GM11168 (cell line): ENCODE measurements around the gene COQ4.

Experiments used
- in situ Hi-C: fragments of 300-500 bp; cut with MboI; formaldehyde crosslinking; loops from one replicate; pipeline ENCODE4 v1.12.0; 2022; ENCODE audit warnings: low sequenced_read_pairs; ENCODE audit not compliant: unreplicated experiment

Gene COQ4

DNA sequence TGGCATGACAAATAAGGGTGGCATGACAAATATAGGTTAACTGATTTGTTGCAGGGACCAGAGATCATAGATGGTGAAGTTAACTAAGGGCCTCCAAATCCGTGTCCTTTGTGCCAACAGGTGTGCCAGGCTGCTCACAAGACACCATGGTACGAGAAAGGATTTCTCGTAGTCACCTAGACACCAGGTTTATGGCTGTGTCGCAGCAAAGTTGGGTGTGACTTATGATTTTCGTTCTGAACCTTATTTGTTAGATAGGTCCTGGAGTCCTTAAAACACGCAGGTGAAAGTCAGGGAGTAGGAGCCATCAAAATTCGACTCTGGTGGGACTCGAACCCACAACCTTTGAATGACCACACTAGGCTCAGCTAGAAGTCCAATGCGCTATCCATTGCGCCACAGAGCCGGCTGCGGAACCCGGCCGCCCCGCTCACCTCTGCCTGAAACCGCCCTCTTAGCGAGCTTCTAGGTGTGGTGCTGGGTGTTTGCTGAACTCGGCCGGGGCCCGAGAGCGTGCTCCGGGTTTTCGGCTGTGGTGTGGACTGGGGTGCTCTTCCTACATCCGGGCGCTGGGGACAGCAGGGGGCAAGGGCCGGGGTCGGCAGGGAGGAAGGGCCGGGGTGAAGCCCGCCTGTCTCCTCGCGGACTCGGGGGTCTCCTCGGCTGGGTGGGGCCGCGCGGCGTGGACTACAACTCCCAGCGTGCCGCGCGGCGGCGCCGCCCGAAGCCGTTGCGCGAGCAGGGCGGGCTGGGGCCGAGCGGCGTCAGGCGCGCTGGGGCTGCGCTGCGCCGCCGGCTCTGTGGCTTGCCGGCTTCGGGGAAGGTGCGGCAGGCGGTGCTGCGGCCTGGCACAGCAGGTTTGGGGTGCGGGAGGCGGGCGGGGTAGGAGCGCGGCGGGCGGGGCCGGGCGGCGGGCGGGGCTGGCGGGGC is 17.4 kb downstream of the COQ4 start, which contains the start of gene SLC27A4:
Gene SLC27A4 (plus strand): TSS at position 767 of the 930 bp plus-strand sequence. CDS start 2,606 bp downstream, outside the sequence.
- in situ Hi-C loops, result no loop called here

DNA sequence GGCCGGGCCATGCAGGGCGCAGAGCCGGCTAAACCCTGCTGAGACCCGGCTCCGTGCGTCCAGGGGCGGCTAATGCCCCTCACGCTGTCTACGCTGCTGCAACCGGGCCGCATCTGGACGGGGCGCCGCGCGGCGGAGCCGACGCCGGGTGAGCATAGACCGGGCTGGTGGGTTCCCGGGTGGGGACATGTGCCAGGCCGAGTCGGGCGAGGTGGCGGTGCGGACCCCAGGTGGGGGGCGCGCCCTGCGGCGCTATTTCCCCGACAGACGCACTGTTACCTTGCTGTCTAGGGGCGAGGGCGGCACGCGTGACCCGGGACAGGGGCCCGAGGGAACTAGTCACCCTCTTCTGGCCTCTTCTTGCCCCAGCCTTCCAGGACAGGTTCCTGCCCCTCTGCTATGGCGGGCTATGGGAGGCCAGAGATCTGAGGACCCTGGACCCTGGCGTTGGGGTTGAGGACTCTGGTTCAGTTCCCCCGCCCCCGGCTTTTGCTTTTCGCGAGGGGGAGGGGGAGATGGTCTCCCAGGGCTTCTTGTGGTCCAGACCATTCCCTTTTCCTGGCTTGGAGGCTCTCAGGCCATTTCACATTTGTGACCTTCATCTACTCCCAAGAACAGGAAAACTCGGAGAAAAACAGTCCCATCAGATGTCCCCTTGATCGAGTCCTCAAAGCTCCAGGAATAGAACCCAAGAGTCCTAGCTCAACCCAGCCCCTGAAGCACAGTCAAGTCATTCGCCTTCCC is 18.2 kb downstream of the COQ4 start:
- in situ Hi-C loops, result no loop called here

DNA sequence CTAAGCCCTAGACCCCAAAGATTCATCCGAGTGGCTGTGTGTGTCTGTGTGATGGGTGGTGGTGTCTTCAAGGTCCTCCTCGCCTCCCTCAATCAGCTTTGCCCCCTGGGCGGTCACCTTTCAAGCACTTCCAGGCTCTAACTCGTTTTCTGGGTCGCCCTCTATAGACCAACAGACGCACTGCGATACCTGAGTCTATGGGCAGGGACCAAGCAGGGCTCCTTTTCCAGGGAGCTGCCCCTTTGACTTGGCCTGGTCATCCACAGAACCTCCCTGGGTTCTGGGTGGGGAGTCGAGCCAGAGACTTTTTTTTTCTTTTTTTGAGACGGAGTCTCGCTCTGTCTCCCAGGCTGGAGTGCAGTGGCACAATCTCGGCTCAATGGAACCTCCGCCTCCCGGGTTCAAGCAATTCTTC is 18.8 kb downstream of the COQ4 start:
- in situ Hi-C loops, result no loop called here

DNA sequence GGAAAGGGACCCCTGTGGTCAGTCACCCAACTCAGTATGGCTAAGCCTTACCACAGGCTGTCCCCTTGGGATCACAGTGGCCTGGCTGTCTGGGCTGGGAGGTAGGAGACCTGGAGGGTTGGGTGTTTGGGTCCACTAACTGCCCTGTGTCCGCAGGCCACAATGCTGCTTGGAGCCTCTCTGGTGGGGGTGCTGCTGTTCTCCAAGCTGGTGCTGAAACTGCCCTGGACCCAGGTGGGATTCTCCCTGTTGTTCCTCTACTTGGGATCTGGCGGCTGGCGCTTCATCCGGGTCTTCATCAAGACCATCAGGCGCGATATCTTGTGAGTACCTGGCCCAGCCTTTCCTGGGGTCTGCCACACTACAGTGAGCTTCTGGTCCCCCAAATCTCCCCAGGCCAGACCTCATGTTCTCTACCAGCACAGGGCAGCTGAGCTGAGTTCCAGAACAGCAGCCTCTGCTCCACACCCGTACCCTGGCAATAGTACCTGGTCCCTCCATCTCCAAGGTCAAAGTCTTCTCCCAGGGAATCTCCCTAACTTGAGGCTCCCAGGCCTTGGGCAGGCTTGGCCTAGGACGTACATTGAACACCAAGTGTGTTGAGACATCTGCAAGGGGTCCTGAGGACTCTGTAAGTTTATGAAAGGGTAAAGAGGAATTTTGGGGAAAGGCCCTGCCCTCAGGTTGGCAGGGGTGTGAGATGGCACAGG is 20.5 kb downstream of the COQ4 start:
- in situ Hi-C loops, result no loop called here

DNA sequence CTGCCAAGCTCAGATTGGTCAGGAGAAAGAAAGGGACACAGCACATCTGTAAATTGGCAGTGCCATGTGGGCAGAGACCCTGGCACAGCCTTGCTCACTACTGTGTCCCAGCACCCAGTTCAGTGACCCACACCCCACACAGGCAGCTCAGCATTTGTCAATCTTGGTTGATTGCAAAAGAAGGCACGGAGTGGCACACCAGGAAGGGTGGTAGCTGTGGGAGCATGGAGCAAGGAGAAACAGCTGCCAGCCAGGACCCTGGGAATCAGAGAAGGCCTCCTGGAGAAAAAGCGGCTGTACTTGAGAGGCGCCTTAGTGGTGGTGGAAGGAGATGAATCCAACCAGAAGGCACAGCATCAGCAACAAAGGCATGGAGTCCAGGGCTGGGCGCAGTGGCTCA is 21.2 kb downstream of the COQ4 start:
- in situ Hi-C loops, result no loop called here

DNA sequence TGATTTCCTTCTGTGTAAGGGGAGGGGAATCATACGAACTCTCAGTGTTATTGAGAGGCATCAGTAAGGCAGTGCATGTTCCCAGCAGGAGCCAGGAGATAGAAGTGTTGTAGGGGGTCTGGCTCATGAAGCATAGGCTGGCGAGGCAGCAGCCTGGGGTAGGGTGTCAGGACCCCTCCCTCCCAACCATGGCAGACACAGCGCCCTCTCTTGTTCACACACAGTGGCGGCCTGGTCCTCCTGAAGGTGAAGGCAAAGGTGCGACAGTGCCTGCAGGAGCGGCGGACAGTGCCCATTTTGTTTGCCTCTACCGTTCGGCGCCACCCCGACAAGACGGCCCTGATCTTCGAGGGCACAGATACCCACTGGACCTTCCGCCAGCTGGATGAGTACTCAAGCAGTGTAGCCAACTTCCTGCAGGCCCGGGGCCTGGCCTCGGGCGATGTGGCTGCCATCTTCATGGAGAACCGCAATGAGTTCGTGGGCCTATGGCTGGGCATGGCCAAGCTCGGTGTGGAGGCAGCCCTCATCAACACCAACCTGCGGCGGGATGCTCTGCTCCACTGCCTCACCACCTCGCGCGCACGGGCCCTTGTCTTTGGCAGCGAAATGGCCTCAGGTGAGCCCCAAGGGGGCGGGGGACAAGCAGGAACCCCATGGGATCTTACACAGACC is 22.4 kb downstream of the COQ4 start:
- in situ Hi-C loops, result no loop called here

DNA sequence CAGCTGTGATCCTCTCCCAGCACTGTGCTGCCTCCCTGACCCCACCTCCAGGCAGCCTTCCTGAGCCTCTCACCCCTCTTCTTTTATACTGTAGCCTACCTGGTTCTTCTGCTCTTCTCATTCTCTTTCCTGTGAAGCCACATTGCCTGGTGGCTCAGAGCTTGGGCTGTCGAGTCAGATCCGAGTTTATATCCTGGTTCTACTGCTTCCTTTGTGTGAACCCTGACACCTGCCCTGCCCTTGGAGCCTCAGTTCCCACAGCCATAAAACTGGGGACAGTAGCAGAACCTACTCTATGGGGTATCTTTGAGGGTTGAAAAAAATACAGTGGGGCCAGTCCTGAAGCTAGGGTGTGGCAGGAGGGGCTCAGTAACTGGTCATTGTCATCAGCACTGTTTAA is 26.5 kb downstream of the COQ4 start:
- in situ Hi-C loops, result no loop called here

DNA sequence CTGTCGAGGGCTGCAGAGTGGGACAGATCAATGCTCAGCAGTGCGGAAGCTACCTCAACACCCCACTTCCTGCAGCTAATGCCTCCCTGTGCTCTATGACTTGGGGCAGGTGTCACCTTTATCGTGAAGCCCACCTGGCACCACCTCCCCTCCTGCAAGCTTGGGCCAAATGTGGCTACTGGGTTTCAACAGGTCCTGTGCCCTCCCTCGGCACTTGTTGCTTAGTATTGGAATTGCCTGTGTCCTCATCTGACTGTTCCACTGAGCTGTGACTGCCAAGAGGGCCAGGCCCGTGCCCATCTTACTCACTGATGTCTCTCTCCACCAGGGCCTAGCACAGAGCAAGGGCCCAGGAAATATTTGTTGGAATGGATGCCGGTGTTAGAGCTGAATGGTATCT is 27.1 kb downstream of the COQ4 start:
- in situ Hi-C loops, result no loop called here

DNA sequence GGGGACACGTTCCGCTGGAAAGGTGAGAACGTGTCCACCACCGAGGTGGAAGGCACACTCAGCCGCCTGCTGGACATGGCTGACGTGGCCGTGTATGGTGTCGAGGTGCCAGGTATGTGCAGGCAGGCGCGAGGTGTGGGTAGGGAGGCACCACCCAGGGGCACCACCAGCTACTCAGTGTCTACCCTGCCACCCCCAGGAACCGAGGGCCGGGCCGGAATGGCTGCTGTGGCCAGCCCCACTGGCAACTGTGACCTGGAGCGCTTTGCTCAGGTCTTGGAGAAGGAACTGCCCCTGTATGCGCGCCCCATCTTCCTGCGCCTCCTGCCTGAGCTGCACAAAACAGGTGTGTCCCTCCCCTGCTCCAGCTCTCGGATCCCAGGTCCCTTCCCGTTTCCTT is 32.8 kb downstream of the COQ4 start:
- in situ Hi-C loops, result no loop called here

DNA sequence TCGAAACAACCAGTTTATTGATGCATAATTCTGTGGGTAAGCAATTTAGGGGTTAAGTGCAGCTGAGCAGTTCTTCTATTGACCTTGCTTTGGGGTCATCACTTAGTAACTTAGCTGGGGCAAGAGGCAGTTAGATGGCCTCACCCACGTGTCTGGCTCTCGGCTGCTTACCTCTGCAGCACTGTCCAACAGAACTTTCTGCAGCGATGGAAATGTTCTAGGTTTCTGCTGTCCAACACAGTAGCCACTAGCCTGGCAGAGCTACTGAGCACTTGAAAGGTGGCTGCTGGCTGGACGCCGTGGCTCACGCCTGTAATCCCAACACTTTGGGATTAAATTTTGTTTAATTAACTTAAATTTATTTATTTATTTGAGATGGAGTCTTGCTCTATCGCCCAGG is 35.5 kb downstream of the COQ4 start:
- in situ Hi-C loops, result no loop called here

DNA sequence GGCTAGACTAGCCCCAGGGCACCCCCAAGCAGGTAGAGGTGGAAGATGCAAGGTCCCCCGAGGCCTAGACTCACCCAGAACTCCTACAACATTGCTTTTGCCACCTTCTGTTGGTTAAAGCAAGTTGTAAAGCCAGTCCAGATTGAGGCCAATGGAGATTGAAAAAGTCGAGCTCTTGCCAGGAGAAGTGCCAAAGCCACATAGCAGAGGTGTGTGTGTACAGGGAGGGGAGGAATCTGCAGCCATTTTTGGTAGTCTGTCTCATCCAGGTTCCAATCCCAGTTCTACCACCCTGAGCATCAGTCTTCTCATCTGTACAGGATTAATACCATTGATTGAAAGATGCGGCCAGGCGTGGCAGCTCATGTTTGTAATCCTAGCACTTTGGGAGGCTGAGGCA is 36.2 kb downstream of the COQ4 start:
- in situ Hi-C loops, result no loop called here

DNA sequence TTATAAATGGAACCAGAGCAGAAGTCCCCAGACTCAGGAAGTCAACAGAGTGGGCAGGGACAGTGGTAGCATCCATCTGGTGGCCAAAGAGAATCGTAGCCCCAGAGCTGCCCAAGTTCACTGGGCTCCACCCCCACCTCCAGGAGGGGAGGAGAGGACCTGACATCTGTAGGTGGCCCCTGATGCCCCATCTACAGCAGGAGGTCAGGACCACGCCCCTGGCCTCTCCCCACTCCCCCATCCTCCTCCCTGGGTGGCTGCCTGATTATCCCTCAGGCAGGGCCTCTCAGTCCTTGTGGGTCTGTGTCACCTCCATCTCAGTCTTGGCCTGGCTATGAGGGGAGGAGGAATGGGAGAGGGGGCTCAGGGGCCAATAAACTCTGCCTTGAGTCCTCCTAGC is 38.2 kb downstream of the COQ4 start:
- in situ Hi-C loops, result no loop called here

DNA sequence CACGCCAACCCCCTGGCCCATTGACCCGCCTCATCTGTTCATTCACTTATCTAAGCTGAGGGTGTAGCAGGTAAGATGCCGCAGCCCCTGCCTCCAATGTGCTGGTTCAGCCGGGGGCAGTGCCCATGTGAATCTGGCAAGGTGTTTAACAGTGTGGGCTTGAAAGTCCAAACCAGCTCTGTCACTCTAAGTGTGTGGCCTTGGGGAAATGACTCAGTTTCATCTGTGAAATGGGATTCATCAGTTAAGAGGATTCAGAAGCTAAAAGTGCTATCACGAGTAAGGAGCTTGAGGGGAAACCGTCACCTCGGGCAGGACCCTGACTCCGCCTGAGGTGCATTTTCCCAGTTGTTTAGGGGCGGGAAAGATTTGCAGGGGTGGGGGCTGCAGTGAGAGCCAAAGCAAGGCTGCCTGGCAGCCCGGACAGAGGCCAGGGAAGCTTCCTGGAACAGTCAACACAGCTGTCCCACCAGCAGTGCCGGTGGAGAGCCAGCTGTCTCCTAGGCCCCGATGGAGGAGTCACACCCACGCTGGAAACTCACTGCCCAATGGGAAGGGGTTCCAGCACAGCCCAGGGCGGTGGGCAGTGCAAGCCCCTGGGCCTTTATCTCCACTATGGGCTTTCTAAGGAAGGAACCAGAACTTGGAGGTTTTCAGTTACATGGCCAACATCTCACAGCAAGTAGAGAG is 38.8 kb downstream of the COQ4 start:
- in situ Hi-C loops, result no loop called here

DNA sequence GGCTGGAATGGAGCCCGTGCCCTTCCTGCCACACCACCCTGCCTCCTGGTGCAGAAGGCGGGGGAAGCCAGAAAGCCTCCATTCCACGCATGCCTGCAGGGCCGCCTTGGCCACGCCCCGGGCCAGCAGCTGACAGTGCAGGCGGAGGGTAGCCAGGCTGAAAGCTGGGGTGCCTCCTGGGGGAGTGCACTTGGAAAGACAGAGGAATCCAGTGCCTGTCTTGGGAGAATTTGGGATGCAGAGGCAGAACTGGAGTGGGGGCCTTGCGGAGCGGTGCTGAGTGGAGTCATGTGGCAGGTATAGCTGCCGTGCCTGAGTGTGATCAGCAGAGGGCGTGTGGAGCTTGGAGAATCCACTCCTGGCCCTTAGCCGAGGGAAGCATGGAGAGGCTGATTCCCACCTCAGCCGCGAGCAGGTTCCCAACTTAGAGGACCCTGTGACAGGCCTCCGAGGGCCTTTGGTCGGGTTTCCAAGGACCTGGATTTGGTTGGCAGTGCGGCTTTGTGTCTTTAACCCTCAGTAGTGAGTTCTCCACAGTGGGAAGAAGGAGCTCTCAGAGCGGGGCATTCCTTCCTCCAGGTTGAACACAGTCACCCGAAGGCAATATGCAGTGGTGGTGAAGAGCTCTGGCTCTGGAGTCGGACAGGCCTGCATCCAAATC is 39.5 kb downstream of the COQ4 start:
- in situ Hi-C loops, result no loop called here

DNA sequence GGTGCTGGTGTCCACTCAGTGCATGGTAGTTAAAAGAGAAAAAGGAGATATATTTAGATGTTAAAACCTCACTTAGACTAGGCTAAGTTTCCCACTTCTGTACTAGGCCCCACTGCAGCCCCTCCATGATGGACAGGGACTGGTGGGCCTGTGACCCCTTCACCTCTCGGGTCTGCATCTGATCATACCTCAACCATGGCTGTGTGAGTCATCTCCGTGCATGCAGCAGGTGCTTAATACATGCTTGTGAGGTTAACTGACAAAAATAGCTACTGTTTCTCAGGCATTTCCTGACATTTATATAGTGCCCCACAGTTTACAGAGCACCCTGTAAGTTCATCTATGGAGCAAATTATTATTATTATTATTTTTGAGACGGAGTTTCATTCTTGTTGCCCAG is 40.1 kb downstream of the COQ4 start:
- in situ Hi-C loops, result no loop called here

DNA sequence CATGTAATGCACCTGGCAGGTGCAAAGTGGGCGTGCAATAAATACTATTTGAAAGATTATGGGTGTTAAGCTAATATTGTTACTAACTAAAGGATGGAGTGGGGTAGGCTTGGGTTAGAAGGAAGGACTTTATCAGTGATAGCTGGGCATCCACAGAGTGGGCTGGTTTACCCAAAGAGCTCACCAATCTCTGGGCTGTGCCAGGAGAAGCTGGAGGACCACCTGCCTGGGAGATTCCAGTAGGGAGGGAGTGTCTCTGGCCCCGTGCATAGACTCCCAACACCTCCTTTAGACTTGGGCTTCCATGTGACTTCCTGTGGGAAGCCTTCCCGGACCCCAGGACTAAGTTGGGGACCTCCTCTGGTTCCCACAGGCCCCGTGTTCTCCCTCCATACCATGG is 42.9 kb downstream of the COQ4 start:
- in situ Hi-C loops, result no loop called here

DNA sequence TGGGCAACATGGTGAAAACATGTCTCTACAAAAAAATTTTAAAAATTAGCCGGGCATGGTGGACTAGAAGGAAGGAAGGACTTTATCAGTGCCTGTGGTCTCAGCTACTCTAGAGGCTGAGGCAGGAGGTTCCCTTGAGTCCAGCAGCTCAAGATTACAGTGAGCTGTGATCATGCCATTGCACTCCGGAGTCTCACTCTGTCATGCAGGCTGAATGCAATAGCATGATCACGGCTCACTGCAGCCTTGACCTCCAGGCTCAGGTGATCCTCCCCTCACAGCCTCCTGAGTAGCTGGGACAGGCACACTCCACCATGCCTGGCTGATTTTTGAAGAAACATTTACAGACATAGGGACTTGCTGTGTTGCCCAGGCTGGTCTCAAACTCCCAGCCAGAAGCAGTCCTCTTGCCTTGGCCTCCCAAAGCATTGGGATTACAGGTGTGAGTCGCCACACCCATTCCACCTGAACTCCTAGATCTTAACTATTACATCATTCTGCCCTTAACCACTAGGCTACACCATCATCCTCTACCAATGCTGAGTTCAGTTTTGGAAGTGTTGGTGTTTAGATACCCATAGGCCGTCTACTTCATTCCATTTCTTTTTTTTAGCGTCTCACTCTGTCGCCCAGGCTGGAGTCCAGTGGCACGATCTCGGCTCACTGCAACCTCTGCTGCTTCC is 46.5 kb downstream of the COQ4 start:
- in situ Hi-C loops, result no loop called here

DNA sequence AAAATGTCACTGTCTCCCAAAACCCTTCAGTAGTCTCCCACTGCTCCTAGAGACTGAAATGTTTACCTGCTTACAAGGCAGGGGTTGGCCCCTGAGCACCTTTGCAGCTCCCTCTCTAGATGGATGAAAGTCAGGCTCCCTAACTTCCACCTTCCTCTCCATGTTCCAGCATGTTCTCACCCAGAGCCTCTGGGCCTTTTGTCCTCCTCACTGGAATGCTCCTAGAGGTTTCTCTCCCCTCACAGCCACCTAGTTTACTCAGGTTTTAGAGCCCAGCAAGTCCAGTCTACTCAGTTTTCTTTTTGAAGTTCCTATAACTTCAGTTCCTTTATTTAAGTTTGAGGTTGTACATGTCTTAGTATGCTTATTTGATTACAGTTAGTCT is 47.7 kb downstream of the COQ4 start:
- in situ Hi-C loops, result no loop called here
